GM21528 (cell line): ENCODE measurements around the gene RPL10L.

Source experiments
- ATAC-seq: cut with Tn5 transposase; IDR thresholded peaks from one replicate; pipeline ENCODE4 v1.9.1; 2021; ENCODE audit warnings: mild to moderate bottlenecking, moderate library complexity; ENCODE audit not compliant: unreplicated experiment, low FRiP score

RPL10L gene

GRCh38 chr14:46651526-46652144, at the start of gene RPL10L:
RPL10L (minus strand) TSS chr14:46651781; CDS start chr14:46651736, 45 bp downstream.
- ATAC-seq = no peak

DNA sequence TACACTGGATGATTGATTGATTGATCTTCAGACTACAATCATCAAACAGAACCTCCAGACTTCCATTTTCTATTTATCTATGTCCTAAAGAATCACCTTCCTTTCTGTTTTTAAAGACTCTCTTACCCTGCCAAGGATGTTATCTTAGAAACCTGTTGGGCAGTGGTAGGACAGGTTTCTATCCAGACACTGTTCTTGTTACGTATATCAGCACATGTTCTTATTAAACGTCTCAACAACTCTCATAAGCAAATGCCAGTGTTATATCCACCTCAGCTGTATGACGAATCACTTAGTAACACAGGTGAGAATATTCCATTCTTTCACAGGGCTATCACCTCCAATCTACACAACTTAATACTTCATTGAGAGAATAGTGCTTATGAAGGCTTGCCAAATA, 40.2 kb upstream of the RPL10L start:
- ATAC-seq = no peak

DNA sequence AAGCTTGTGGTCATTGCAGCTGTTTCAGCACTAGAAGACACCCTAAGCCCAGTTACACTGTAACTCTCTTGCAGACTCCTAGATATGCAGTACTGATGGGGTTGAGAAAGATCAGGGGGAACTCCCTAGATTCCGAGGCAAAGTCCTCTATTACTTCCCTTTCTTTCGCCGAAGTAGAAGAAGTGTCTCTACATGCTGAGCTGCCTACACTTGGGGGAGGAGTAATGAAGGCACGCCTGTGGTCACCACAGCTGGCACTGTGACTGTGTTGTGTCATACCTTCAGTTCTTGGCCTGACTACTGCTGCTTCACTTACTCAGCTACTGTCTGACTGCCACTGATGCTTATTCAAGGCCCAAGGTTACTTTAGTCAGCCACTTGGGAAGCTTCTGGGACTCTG, 35.1 kb upstream of the RPL10L start:
- ATAC-seq = no peak

GRCh38 chr14:46672128-46672527, 20.5 kb upstream of the RPL10L start:
- ATAC-seq = no peak

DNA sequence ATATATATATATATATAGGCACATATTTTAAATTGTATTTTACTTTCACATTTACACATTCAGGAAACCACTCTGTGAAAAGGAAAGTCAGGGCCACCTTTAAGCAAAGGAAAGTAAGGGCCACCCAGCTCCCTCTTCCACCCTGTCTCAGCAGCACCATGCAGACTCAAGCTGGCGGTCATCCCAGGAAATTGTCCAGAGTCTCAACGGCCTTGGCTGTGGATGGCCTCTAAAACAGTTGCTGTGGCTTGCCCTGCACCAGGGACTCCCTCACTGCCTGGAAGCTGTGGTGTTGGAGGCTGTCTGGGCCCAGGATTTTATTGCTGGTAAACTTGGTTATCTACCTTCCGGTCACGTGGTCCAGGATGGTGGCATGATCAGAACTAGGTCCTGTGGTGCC, 11.8 kb upstream of the RPL10L start:
- no peak for ATAC-seq

- ATAC-seq = no peak
Observed at GRCh38 chr14:46661728-46662127, 10.1 kb upstream of the RPL10L start.

DNA sequence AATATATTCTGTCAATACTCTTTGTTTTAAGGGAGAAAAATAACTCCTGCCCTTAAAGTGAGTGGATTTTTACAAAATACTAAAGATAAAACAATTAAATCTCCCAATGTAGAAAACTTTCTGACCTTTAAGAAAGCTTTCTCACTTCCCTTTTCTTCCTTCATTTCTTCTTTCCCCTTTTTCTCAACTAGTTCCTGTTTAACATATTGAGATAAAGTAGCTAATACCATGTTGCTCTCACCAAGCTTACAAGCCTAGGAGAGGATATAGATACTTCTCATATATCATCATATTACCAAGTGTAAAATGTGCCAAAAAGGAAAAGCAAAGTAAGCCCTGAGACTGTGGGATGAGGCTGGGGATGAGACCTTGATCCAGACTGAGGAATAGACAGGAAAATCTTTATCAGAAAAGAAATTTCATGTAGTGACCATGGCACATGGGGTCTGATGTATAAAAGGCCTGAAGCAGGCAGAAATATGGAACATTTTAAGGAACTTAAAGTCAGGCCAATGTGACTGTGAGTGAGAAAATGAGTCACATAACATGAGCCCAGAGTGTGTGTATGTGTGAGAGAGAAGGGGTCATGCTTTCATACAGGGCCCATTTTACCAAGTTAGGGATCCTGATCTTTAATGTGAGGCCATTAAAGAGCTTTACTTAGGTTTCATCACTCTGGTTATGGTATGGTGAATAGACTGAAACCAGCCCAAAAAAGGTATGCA, 1.6 kb upstream of the RPL10L start:
- no peak for ATAC-seq

DNA sequence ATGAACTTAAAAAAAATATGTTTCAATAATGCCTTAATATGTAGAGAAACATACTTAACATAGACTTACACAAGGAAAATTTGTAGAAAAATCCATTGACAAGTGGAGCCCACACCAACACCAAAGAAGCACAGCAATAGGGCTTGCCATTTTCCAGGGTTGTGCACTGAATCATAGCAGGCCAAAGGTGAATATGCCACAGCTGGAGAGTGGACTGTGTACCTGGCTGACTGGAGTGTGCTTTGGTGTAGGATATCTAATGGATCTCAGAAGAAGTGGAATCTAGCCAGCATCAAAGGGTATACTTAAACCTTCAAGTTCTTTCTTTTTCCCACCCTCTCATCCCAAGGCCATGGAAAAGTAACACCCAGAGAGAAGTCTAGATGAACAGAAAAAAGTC, 4.8 kb downstream of the RPL10L start:
- no peak for ATAC-seq

GRCh38 chr14:46626876-46627275, 24.7 kb downstream of the RPL10L start:
- no peak for ATAC-seq
